HG02970 (cell line): Measurements from ENCODE around the gene HOXB6.

Source experiments
- ATAC-seq: cut with Tn5 transposase; IDR thresholded peaks from one replicate; pipeline ENCODE4 v1.9.1; 2021; ENCODE audit warnings: mild to moderate bottlenecking, moderate library complexity, moderate number of reproducible peaks; ENCODE audit not compliant: unreplicated experiment, low FRiP score

HOXB6 gene

DNA sequence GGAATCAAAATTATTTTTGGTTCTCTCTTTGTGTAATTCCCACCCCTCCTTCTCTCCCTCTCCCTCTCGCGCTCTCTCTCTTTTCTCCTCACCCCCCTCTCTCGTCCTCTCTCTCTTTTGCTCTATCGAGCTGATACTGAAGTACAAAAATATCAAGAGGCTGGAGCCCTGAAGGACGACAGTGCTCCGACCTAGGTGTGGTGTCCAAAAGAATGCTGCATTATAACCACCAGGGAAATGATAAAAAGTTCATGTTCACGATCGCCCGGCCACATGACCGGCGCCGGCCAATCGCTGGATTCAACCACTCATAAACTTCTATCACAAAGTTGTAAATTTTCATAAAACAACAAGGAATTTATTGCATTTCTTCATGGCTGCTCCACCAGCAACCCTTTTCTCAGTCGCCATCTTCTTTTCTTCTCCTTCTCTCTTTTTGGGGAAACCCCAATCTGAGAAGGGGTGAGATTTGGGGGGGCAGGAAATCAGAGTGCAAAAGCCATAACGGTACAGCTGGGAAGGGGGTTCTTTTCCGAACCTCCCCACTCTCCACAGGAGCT lies at the start of gene HOXB6:
HOXB6 (minus strand) TSS at position 217 of the 560 bp plus-strand sequence. CDS start 6,836 bp downstream, outside the sequence.
- no peak for ATAC-seq

DNA sequence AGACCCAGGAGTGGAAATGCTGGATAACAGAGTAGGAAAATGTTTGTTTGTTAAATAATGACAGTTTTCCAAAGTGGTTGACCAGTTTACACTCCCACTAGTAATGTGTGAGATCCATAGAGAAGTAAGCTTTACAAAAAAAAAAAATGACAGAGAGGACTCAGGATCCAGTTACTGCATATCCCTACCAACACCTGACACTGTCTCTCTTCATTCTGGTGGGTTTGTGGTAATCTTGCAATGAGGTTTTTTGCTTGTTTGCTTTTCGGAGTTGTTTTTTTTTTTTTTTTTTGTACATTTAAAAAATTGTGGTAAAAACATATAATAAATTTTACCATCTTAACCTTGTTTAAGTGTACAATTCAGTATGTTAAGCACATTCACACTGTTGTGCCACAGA lies 45.0 kb upstream of the HOXB6 start:
- ATAC-seq, result no peak

DNA sequence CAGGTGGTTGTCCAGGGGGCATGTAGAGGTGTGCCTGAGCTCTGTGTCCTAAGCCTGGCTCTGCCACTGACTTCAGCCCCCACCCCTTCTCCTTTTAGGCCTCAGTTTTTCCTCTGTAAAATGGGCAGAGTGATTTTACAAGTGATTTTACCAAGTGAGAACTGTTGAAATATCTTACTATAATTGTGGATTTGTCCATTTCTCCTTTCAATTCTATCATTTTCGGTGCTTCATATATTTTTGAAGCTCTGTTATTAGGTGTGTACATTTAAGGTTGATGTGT lies 43.1 kb upstream of the HOXB6 start:
- ATAC-seq, result no peak

DNA sequence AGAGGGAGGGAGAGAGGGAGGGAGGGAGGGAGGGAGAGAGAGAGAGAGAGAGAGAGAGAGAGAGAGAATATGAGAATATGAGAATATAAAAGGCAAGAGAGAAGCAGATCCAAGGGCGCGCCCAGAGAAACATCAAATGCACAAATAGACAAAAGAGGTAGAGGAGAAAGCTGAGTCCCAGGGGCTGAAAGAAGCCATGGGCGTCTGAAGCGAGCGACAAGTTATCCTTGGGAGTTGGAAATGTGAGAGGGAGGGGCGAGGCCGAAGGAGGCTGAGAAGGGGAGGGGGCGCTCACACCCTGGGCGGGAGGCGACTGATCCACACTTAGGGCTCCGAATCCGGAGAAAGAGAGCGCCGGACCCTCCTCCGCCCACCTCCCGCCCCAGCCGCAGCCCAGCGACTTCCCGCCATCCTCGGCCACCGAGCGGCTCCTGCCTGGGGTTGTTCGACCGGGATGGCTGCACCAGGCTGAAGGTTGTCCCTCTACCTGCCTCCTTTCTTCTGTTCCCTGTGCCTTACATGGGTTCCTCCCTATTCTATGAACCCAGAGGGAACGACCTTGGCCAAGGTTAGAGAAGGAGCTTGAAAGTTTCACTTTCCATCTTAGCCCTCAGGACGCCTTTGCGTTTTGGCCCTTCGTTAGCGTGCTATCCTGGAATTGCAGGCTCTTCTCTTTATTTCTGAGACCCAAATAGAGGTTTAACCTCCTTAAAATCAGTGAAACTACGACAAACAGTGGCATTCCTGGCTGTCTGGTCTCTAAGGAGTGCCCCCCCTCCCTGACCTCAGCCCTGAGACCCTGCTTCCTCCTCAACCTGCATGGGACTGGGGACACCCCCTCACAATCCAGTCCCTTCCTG lies 42.5 kb upstream of the HOXB6 start:
- ATAC-seq, result no peak

DNA sequence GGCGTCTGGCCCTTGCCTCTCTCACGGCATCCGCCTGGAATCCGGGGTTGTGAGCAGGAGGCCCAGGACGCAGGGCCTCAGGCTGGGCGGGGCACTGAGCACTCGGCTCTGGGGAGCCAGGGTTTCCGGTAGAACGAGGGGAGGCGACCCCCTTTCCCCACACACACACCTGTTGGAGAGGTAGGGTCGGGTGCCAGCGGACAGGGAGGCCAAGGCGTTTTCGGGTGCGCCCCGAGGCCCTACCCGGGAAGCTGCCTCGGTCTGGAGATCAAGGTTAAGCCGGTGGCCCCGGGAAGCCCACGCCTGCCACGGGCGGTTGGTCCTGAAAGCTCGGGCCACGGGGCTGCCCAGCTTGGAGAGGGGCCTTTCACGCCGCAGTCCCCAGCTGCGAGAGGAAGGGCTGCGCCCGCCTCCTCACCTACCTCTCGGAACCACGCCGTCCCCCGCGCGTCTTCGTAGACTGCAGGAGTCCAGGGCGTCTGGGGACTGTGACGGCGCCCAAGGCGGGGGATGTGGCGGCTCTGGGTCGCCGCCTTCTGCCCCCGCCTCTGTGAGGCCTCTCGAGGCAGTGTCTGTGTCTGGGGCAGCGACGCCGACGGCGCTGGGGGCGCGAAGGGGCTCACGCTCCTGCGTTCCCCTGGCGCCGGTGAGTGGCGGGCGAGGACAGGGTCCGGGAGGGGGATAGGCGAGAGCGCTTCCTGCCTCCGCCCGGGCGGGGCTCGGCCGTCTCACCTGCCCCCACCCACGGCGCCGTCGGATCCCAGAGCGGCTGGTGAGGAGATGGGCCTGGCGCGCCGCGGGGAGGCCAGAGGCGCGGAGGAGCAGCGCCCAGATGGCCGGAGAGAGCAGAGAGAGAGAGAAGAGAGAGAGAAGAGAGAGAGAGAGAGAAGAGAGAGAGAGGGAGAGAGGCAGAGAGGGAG lies 41.7 kb upstream of the HOXB6 start:
- ATAC-seq, result no peak

DNA sequence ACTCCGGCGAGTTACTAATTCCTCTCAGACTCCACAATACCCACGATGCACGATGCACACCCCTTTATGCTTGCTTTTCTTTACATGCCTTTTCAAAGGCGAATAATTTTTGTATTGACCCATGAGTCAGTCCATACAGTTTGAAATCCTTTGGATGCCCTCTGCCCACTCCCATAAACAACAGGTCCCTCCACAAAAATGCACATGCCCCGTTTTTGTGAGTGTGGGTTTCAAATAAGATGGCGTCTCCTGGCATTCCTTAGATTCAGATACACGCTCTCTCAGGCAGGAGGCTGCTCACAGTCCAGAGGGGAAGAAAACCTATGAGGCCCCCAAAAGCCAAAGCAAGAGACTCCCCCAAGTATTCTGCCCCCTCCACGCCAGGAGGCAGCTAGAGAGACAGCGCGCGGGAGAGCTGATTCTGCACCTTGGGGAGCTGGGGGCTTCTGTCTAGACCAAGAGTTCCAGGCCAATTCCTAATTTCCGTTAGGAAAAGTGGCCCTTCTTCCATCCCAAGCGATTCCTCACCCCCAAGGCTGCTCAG lies 40.9 kb upstream of the HOXB6 start:
- ATAC-seq, result no peak

DNA sequence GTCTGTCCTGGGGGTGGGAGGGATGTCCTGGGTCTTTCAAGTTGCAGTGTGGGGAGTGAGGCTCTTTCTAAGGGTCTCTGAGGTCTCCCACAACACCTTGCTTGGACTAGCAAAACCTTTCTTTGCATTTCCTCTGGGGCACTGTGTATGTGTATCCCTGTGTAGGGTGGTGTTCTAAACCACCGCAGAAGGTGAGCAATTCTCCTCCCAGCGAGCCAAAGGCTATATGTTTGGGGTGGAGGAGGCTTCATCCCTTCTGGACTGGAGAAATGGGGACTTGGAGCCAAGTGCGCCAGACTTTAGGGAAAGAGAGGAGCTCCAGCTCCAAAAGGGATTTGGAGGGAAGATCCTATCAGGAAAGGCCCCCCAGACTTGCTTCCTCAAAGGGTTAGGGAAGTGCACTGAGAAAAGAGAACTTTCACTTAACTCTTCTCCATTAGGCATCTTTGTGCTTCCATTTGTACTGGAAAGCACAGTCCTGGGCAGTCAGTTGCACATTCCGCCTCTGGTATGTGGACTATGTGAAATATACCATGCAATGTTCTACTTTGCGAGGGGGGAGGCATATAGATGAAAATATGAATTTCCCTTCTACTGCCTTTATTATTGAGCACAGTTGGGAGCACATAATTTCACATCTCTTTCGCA lies 40.2 kb upstream of the HOXB6 start:
- no peak for ATAC-seq

DNA sequence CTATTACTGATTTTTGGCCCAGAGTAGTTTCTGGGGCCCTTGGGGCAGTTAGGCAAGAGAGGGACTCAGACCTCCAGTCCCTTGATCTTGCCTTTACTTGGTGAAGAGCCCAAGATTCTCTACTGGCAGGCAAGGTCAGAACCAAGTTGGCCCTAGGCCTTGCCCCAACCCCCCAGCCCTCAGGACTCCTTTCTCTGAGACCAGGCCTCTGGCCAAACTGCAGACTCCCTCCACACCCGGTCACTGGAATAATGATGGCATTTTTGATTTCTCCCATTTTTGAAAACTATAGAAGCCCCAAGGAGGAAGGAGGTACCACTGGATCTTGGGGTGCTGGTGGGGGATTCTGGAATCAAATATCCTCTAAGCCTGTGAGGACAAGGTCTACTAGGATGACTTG lies 39.4 kb upstream of the HOXB6 start:
- no peak for ATAC-seq

DNA sequence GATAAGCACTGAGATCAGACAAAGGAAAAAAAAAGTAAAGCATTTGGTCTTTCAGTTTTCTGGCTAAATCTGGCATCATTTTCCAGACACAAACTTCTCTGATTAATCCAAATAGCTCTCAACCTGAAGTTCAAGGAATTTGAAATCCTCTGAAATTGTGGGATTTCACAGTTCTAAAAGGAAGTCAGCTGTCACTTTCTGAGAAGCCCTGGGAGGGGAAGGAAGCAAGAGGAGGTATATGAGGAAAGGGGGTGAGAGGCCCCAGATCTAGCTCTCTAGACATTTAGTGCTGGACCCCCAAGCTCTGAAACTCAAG lies 38.9 kb upstream of the HOXB6 start:
- ATAC-seq, result no peak

DNA sequence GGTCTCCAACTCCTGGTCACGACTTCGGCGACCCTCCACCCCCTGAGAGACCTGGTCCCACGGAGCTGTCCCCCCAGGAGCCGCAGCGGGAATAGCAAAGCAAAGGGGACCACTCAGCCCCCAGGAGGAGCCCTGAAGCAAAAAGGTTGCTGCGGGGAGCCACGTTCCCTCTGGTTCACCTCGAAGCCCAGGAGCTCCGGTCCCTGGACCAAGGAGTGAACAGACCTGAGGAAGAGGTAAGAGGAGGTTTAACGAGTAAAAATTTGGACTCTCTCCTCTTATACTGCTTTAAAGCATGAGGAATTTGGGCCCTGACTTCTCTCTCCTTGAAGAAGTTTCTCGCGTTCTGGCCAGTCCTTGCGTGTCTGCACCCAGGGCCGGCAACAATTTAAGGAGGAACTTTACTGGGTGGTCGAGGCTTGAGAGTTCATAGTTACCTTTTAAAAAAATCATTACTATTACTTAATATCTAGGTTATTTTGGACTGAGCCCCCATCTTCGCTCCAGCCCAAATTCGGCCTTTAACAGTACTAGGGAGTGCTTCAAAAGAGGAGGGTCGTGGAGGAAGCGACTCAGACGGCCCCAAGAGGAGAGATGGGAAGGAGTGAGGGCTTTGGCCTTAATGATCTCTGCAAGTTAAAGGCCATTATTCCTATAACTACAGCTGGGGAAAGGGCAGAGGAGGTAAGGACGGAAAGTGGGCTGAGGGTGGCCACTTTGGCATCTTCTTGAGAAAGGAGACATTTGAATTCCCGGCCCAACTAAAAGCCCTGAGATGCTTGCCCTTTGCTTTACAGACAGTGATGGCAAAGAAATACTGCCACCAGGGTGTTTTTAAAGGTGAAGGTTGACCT lies 38.3 kb upstream of the HOXB6 start:
- ATAC-seq, result no peak

DNA sequence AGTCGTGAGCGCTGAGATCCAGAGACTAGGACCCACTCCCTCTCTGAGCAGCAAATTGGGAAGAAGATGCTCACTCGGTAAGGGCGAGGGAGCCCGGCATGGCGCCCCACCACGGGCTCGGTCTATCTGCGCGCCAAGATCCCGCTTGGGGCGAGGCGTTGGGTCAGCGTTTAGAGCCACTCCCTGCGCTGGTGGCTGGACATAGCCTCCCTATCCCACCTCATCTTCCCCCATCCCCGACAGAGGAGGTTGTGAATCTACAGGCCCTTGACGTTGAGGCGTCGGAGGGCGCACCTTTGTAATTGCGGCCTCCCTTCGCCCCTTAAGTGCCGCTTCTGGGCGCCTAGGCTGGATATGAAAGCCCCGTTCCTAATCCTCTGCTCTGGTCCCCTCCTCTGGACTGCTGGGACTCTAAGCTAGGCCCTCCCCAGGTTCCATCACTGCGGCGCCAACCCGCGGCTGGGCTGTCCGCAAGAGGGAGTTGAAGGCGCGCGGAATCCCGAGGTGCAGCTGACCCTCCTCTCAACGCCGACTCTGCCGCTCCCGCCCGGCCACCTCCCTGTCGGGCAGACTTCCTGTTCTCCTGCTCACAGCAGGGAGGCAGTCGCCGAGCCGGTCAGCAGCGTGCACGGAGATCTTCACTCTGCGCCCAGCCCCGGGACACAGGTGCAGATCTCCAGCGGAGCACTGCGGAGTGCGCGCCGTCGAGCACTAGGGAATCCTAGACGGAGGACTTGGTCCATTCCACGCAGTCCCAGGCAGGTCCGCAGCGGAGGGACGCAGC lies 37.5 kb upstream of the HOXB6 start:
- no peak for ATAC-seq

DNA sequence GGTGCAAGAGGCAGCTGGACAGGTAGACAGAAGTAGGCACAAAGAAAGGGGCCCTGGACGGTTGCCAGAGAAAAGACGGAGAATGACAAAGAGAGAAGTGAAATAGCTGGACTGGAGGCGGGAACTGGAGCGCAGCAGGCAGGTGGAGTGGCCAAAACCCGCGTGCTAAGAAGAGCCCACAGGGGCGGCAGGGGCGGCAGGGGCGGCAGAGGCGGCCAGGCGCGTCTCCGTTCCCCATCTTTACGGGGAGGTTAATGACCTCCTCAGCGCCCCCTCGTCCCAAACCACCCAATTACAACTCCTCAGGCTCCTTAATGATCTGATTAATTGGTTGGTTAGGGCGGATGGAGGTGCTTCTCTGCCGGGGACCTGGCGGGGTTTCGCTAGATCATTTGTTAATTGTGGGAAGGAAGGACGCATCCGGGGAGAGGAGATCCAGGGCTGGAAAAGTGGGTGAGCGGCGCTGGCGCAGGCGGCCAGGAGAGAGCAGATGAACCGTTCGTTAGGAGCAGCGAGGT lies 36.8 kb upstream of the HOXB6 start:
- ATAC-seq, result no peak

DNA sequence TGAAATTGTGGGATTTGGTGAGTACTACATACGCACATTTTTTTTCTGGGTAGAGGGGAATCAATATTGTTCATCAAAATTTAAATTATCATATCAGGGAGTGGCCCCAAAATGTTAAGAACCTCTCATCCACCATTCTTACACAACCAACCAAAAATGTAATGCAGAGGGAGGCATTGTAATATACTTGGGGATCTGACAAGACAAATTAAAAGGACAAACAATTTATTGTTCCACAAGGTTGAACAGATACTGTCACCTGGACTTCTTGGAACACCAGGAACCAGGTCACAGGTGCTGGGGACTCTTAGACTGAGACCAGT lies 36.0 kb upstream of the HOXB6 start:
- ATAC-seq, result no peak

DNA sequence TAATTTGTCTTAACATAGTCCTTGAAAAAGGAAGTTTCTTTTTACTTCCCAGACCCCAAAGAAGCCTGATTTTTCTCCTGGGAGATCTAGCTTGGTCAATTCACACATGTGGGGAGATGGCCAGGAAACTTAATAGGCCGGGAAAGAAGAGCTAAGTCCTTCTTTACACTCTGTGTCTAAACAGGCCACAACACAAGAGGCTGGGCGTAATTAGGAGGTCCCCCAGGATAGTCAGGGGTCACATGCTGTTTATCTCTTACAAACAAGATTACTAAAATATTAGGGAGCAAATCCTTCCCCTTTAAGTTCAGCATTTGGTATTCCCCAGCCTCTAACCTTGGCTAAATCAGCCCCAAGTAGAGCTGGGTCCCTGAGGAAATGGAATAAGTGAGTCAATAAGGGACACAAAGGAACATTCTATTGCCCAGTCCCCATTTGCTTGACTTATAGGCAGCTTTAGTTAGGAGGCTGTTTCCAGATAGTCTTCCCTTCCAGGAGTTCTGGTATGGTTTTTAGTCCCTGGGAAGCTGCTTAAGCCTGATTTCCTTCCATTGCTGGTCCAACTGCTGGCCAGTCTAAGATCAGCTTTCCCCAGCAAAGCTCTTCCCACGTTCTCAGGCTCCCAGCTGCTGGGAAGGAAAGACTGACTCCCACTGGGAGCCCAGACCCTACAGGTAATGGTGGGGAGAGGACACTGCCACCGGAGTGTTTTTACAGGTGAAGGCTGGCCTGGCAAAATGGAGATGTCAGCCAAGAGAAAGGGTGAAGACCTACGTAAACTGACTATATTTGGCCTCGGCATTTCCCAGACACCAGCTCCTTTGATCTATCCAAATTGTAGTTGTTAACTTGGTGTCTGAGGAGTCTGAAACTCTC lies 35.4 kb upstream of the HOXB6 start:
- no peak for ATAC-seq

DNA sequence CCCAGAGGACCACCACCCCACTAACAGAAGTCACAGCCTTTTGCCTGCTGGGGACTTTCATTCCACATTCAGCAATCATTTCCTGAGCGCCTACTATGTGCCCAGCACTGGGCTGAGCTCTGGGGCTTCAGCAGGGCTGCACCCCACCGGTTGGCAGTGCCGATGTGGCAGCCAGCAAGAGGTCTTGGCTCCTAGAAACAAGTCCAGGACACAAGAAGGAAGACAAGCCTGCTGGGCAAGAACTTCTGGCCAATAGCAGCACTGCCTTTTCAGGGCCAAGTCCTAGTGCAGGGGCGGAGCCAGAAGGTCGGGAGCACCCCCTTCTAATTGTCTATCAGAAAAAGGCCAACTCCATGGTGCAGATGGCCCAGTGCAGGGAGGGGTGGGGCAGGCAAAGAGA lies 34.4 kb upstream of the HOXB6 start:
- ATAC-seq, result no peak

DNA sequence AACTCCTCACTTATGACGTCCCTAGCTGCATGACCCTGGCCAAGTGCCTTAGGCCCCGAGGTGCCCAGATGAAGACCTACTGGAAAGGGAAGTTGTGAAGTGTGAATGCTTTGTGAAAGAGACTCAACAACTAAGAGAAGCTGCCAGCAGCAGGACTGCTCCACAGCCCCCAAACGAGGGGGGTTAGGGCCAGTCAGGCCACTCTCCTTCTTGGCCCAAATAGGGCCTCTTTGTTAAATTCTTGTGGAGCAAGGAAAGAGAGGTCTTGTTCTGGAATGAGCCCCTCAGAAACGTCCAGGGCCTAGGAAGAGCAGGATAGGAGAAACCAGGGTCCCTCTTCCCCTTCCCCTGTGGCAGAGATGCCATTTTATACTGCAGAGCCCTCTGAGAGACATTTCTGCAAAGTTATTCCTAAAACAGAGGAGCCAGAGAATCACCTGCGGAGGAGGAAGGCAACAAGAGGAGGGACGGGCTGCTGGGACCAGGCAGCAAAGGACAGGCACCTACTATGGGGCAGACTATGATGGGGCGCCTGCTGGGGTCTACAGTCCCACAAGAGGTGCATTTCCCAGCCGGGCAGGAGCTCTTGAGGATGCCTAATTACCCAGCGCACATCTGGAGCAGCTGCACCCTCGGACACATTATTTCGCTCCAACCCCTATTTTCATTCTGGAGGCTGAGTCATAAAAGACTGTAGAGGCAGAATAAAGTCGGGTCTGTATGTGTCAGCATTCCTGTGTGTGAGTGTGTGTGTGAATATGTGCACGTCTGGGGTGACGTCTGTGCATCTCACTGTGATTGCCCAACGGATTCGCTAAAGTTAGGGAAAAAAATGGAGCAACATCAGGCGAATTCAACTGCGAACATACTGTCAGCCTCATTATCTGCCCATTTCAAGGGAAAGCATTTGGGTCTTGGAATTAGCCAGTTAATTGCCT lies 32.8 kb upstream of the HOXB6 start:
- no peak for ATAC-seq
